Activated CD4-positive, alpha-beta T cell treated with anti-CD3 and anti-CD28 coated beads, Interleukin-10, Interleukin-2, amounts not matched to agents 100 ng/mL and 50 ng/mL, durations not matched to agents 16 hours and 8 hours (primary cell): ENCODE results near the gene CCDC81.

Experiments
- DNase-seq: peaks from one replicate; pipeline ENCODE4 v3.0.0-alpha.2; 2020

CCDC81 gene

DNA sequence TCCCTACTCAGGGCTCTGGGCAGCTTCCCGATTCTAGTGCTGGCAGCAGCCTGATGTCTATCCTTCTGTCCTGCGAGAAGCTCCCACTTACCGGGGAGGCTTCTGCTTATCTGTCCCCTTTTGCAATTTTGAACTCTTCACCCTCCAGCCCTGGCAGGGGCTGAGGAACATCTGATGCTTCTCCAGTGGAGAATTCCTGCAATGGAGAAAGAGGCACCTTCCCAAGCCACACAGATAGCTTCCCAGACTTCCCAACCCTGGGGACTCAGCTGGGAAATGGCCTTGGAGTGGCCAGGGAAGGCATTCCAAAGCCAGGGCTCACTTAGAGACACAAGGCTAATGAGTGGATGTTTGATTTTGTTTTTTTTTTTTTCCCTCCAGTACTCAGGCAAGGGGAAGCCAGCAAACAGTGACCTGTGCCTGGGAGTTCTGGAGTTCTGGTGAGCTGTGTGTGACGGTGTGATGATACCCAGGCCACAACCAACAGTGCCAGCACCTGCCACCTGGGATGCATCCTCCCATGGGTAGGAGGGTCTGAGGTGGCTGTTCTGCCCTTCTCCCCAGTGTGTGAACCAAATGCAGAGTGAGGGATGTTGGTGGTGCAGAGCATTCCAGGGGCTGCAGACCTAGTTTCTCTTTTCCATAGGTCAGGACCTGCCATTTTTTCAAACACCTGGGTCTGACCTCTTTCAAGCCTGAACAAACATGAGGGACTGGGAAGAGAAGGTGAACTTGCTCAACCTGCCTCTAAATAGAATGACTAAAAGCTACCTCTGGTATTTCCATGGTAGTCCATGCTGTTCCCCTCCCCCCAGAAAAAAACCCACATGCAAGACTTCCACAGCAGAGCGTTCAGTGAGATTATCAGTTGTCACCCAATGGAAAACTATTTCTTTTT lies 95.1 kb downstream of the CCDC81 start:
- no peak for DNase-seq
